Measurements from ENCODE around the gene AGK.

Gene AGK, protein sequence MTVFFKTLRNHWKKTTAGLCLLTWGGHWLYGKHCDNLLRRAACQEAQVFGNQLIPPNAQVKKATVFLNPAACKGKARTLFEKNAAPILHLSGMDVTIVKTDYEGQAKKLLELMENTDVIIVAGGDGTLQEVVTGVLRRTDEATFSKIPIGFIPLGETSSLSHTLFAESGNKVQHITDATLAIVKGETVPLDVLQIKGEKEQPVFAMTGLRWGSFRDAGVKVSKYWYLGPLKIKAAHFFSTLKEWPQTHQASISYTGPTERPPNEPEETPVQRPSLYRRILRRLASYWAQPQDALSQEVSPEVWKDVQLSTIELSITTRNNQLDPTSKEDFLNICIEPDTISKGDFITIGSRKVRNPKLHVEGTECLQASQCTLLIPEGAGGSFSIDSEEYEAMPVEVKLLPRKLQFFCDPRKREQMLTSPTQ

DNA sequence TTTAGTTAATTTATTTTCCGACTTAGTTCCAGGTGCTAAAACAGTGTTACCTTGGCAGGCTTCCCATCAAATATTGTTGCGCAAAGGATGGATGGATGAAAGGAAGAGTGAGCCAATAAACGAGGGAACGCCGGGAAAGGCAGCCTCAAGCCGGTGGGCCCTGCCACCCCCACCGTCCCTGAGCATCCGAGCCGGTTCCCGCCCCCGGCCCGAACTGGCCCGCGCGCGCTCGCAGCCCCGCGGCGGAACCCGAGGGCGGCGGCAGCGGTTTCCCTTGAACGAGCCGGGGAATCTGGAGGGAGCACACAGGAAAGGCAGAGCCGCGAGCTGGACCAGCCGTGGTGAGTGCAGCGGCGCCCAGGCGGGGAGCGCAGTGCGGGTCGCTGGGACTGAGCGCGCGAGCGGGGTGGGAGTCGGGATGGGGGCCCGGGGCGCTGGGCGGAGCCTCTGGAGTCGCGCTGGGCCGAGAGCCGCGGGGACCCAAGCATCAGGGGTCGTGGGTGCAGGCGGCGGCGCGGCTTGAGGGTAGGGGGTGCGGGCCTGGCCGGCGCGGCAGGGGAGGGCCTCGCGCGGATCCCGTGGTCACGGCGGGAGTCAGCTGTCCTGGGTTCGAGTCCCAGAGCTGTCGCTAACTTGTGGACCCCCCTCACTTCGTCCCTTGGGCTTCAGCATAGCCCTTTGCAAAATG is at the start of gene AGK:
Gene AGK (plus strand): TSS at position 317 of the 688 bp plus-strand sequence. CDS start 4,057 bp downstream, outside the sequence.
- H3K79me2 ChIP-seq (ENCODE audit: insufficient read depth, low read depth) = peaks cover 54% of the 10 kb centered on the region

DNA sequence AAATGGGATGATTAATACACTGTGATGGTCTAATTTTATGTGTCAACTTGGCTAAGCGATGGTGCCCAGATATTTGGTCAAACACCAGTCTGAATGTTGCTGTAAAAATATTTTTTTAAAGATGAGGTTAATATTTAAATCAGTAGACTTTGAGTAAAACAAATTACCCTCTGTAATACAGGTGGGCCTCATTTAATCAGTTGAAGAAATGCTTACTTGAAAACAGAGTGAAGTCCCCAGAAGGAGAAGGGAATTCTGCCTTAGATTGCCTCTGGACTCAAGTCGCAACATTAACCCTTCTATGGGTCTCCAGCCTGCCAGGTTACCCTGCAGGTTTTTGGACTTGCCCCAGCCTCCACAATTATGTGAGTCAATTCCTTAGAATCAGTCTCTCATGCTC is 49.8 kb upstream of the AGK start:
- TF ChIP-seq, protein P1, sequence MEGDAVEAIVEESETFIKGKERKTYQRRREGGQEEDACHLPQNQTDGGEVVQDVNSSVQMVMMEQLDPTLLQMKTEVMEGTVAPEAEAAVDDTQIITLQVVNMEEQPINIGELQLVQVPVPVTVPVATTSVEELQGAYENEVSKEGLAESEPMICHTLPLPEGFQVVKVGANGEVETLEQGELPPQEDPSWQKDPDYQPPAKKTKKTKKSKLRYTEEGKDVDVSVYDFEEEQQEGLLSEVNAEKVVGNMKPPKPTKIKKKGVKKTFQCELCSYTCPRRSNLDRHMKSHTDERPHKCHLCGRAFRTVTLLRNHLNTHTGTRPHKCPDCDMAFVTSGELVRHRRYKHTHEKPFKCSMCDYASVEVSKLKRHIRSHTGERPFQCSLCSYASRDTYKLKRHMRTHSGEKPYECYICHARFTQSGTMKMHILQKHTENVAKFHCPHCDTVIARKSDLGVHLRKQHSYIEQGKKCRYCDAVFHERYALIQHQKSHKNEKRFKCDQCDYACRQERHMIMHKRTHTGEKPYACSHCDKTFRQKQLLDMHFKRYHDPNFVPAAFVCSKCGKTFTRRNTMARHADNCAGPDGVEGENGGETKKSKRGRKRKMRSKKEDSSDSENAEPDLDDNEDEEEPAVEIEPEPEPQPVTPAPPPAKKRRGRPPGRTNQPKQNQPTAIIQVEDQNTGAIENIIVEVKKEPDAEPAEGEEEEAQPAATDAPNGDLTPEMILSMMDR (conservative IDR thresholded peaks at IDR 0.05; ENCODE audit: low read depth, low read length) = no peak
- H4K20me1 ChIP-seq (ENCODE audit: insufficient read depth) = no peaks in the 10 kb centered on the region
- H3K4me2 ChIP-seq = no peak overlapping the region
- H3K4me1 ChIP-seq (ENCODE audit: low read depth, poor library complexity, severe bottlenecking) = no peaks in the 10 kb centered on the region
- no peak overlapping the region for H3K27ac ChIP-seq
- H3K36me3 ChIP-seq (ENCODE audit: insufficient read depth) = no peaks in the 10 kb centered on the region
- H3K27me3 ChIP-seq (ENCODE audit: insufficient read depth, low read depth) = no peaks in the 10 kb centered on the region
- H2AFZ ChIP-seq (ENCODE audit: low read depth) = no peak overlapping the region
- no peak overlapping the region for H3K4me3 ChIP-seq (IDR thresholded peaks at IDR 0.05; ENCODE audit: insufficient read depth, low read depth, low read length)
- no peak overlapping the region for H3K9ac ChIP-seq
- H3K79me2 ChIP-seq (ENCODE audit: insufficient read depth, low read depth) = no peaks in the 10 kb centered on the region

More for the DNA sequence above, at the start of gene AGK:
- Histone ChIP-seq H4K20me1 (ENCODE audit: insufficient read depth) (no peaks in the 10 kb centered on the region), H3K27me3 (ENCODE audit: insufficient read depth, low read depth) (no peaks in the 10 kb centered on the region), H3K27ac (peak within 1 kb of the TSS; percentile 37), H2AFZ (ENCODE audit: low read depth) (peak within 1 kb of the TSS; percentile 98), H3K9ac (peak within 1 kb of the TSS; percentile 79), H3K36me3 (ENCODE audit: insufficient read depth) (peaks cover 5% of the 10 kb centered on the region; the same call in 1 of the 2 replicates), H3K4me2 (peak within 1 kb of the TSS; percentile 91), H3K4me3 (IDR thresholded peaks at IDR 0.05; ENCODE audit: insufficient read depth, low read depth, low read length) (peak within 1 kb of the TSS; percentile 72), H3K4me1 (ENCODE audit: low read depth, poor library complexity, severe bottlenecking) (peaks cover 58% of the 10 kb centered on the region)
- TF ChIP-seq, protein P1 (conservative IDR thresholded peaks at IDR 0.05; ENCODE audit: low read depth, low read length) = no peak

DNA sequence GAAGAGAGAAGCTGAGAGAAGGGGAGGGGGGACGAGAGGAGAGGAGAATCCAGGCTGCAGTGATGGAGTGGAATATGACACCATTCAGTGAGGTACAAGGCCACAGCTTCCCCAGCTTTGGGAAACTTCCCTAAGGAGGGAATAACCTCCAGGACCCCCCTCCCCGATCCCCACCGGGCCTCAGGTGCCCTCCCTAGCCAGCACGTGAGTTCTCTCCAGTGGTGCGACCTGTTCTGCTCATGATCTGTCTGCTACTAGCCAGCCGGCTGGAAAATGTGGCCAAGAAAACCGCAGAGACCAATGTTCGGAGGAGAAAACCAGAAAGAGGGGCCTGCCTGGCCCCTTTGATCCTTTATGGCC is 39.9 kb upstream of the AGK start:
- Histone ChIP-seq H3K27me3 (ENCODE audit: insufficient read depth, low read depth) (no peaks in the 10 kb centered on the region), H3K9ac (no peak overlapping the region), H3K27ac (no peak overlapping the region), H3K4me3 (IDR thresholded peaks at IDR 0.05; ENCODE audit: insufficient read depth, low read depth, low read length) (no peak overlapping the region), H2AFZ (ENCODE audit: low read depth) (no peak overlapping the region), H3K79me2 (ENCODE audit: insufficient read depth, low read depth) (no peaks in the 10 kb centered on the region), H3K4me1 (ENCODE audit: low read depth, poor library complexity, severe bottlenecking) (no peaks in the 10 kb centered on the region), H3K36me3 (ENCODE audit: insufficient read depth) (no peaks in the 10 kb centered on the region), H4K20me1 (ENCODE audit: insufficient read depth) (no peaks in the 10 kb centered on the region), H3K4me2 (no peak overlapping the region)
- TF ChIP-seq, protein P1 (conservative IDR thresholded peaks at IDR 0.05; ENCODE audit: low read depth, low read length) = no peak

DNA sequence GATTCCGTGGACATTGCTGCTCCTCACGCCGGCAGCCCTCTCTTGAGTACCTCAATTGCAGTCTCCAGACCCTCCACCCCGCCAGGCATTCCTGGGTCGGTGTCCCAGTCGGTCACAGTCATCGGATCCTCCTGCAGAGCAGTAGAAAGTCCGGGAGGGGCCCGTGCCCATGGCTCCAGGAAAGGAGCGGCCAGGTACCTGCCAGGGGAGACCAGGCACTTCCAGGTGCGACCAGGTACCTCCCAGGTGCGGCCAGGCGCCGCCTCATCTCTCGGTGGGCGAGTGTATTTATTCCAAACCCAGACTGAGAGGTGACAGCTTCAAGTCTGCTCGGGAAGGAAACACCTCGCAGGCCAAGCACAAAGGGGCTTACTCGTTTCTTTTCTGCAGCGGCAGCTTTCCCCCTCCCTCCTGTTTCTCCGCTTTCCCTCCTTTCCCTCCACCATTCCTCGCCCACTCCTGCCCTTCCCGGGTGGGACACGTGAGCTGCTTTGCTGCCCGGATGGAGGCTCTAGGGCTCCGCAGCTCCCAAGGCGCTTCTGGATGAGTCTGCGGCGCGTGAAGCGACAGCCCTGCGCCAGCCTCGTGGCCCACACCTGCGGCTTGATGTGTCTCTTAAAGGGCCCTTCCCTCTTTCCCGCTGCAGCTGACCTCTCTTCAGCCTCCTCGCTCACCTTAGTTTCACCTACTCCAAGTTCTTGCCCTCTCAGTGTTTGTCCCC is 39.4 kb upstream of the AGK start:
- no peak overlapping the region for H3K4me3 ChIP-seq (IDR thresholded peaks at IDR 0.05; ENCODE audit: insufficient read depth, low read depth, low read length)
- no peaks in the 10 kb centered on the region for H4K20me1 ChIP-seq (ENCODE audit: insufficient read depth)
- H3K79me2 ChIP-seq (ENCODE audit: insufficient read depth, low read depth) = no peaks in the 10 kb centered on the region
- H3K27me3 ChIP-seq (ENCODE audit: insufficient read depth, low read depth) = no peaks in the 10 kb centered on the region
- H3K4me1 ChIP-seq (ENCODE audit: low read depth, poor library complexity, severe bottlenecking) = no peaks in the 10 kb centered on the region
- TF ChIP-seq, protein P1 (conservative IDR thresholded peaks at IDR 0.05; ENCODE audit: low read depth, low read length) = no peak
- no peak overlapping the region for H3K4me2 ChIP-seq
- no peak overlapping the region for H3K9ac ChIP-seq
- no peak overlapping the region for H3K27ac ChIP-seq
- H2AFZ ChIP-seq (ENCODE audit: low read depth) = no peak overlapping the region
- no peaks in the 10 kb centered on the region for H3K36me3 ChIP-seq (ENCODE audit: insufficient read depth)
